Type B pancreatic cell (in vitro differentiated cells): ENCODE measurements around the gene NEIL1. TPM values are rescaled to one million over a fixed set of nuclear protein-coding genes. Genes with fewer than 3 reads are reported as not detected.

ENCODE experiments used
- DNase-seq: peaks from one replicate; pipeline ENCODE4 v3.0.0; 2021; ENCODE audit warnings: mixed read lengths; ENCODE audit not compliant: unreplicated experiment; ENCODE audit errors: extremely low spot score
- H3K27ac Mint-ChIP-seq: 2 replicates; pipeline ENCODE4 v1.8.0; 2021; ENCODE audit warnings: mild to moderate bottlenecking, mixed read lengths
- H3K27me3 Mint-ChIP-seq: 2 replicates; pipeline ENCODE4 v1.8.0; 2021; ENCODE audit warnings: mixed read lengths
- H3K36me3 Mint-ChIP-seq: 2 replicates; pipeline ENCODE4 v1.8.0; 2021; ENCODE audit warnings: mixed read lengths
- H3K4me1 Mint-ChIP-seq: one replicate; pipeline ENCODE4 v1.8.0; 2021; ENCODE audit warnings: mixed read lengths; ENCODE audit not compliant: unreplicated experiment
- H3K4me3 Mint-ChIP-seq: 2 replicates; pipeline ENCODE4 v1.8.0; 2021; ENCODE audit warnings: mild to moderate bottlenecking, mixed read lengths
- H3K9me3 Mint-ChIP-seq: 2 replicates; pipeline ENCODE4 v1.8.0; 2021; ENCODE audit warnings: mixed read lengths
- total RNA-seq: library from RNA; stranded (reverse); gene quantifications from 2 replicates; pipeline ENCODE4 v1.2.1, GENCODE V29; 2021; ENCODE audit warnings: low replicate concordance
- TF ChIP-seq, protein P1 (sequence below): fragments of 200-600 bp; sonication (generic); conservative IDR thresholded peaks from 2 replicates; pipeline ENCODE4 v1.5.0; 2021; ENCODE audit warnings: antibody characterized with exemption, mild to moderate bottlenecking

The NEIL1 gene
- total RNA-seq, 1 donor from 2014 or later = 40.4 TPM

DNA sequence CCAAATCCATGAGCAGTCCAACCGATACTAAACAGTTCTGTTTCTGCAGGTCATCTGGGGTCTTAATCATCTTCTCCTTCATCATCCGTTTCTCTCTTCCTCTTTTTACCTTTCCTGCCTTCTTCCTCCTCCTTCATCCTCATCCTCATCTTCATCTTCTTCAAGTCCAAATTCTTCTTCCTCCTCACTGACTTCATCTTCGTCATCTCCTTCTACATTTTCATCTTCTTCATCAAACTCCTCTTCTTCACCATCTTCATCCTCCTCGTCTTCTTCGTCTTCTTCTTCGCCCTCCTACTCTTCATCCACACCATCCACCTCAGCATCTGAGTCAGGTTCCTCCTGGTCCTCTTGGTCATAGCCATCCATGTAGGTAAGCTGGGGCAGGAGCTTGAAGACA lies 25.1 kb upstream of the NEIL1 start:
- no peaks in the 10 kb centered on the region for H3K36me3 Mint-ChIP-seq
- H3K27ac Mint-ChIP-seq = no peak overlapping the region
- no peaks in the 10 kb centered on the region for H3K9me3 Mint-ChIP-seq
- H3K27me3 Mint-ChIP-seq = peaks cover 18% of the 10 kb centered on the region
- no peak for DNase-seq
- no peaks in the 10 kb centered on the region for H3K4me1 Mint-ChIP-seq
- H3K4me3 Mint-ChIP-seq = no peak overlapping the region
- TF ChIP-seq, protein P1, sequence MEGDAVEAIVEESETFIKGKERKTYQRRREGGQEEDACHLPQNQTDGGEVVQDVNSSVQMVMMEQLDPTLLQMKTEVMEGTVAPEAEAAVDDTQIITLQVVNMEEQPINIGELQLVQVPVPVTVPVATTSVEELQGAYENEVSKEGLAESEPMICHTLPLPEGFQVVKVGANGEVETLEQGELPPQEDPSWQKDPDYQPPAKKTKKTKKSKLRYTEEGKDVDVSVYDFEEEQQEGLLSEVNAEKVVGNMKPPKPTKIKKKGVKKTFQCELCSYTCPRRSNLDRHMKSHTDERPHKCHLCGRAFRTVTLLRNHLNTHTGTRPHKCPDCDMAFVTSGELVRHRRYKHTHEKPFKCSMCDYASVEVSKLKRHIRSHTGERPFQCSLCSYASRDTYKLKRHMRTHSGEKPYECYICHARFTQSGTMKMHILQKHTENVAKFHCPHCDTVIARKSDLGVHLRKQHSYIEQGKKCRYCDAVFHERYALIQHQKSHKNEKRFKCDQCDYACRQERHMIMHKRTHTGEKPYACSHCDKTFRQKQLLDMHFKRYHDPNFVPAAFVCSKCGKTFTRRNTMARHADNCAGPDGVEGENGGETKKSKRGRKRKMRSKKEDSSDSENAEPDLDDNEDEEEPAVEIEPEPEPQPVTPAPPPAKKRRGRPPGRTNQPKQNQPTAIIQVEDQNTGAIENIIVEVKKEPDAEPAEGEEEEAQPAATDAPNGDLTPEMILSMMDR = no peak

DNA sequence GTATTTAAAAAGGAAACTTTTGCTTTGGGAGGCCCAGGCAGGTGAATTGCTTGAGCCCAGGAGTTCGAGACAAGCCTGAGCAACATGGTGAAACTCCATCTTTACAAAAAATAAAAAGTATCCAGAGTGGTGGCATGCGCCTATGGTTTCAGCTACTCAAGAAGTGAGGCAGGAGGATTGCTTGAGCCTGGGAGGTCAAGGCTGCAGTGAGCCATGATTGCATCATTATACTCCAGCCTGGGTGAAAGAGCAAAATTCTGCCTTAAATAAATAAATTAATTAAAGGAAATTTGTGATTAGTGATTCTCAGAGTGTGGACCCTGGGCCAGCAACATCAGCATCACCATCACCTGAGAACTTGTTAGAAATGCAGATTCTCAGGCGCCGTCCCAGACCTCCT lies 20.9 kb upstream of the NEIL1 start:
- H3K27ac Mint-ChIP-seq = no peak overlapping the region
- no peak for DNase-seq
- H3K4me1 Mint-ChIP-seq = no peaks in the 10 kb centered on the region

DNA sequence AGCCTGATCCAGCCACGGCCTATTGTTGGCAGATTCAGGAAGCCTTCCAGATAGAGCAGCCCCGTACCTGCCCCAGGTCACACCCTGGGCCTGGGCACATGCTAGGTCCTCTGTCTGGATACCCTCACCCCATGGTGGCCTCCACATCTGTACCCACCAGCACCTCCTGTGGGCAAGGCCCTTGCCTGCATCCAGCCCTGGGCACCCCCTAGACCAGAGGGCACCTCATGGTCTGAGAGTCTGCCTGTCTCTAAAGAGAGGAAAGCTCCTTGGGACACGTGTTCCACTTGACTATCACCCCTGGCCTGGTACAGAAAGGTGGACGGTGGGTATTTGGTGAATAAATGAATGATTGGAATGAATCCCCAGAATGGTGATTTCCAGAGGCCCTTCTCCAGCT lies 19.8 kb upstream of the NEIL1 start:
- TF ChIP-seq, protein P1 = no peak
- H3K36me3 Mint-ChIP-seq = no peaks in the 10 kb centered on the region
- no peaks in the 10 kb centered on the region for H3K4me1 Mint-ChIP-seq
- no peak overlapping the region for H3K27ac Mint-ChIP-seq
- DNase-seq = no peak
- H3K27me3 Mint-ChIP-seq = peaks cover 10% of the 10 kb centered on the region
- H3K9me3 Mint-ChIP-seq = no peaks in the 10 kb centered on the region
- H3K4me3 Mint-ChIP-seq = no peak overlapping the region

More for the DNA sequence above, 20.9 kb upstream of the NEIL1 start:
- no peaks in the 10 kb centered on the region for H3K9me3 Mint-ChIP-seq
- no peak overlapping the region for H3K4me3 Mint-ChIP-seq
- peaks cover 12% of the 10 kb centered on the region for H3K27me3 Mint-ChIP-seq
- TF ChIP-seq, protein P1 = no peak
- H3K36me3 Mint-ChIP-seq = no peaks in the 10 kb centered on the region

DNA sequence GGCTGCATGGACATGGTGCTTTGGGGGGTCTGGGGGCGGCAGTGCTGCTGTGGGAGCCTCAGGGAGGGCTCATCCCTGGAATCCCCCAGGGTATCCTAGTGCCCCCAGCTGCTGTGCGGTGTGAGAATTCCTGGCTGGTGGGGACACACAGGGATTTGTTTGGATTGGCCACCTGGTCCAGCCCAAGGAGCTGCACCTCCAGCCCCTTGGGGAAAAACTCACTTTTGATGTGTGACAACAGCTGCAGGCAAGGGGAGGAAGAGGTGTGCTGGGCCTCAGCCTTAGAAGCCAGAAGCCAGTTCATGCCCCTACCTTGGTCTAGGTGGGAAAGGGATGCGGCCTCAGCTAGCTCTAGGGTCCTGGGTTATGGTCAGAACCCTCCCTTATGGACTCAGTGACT lies 19.3 kb upstream of the NEIL1 start:
- H3K36me3 Mint-ChIP-seq = no peaks in the 10 kb centered on the region
- H3K4me1 Mint-ChIP-seq = no peaks in the 10 kb centered on the region
- H3K9me3 Mint-ChIP-seq = no peaks in the 10 kb centered on the region
- no peak for DNase-seq
- H3K27me3 Mint-ChIP-seq = peaks cover 8% of the 10 kb centered on the region
- H3K27ac Mint-ChIP-seq = no peak overlapping the region
- TF ChIP-seq, protein P1 = no peak
- no peak overlapping the region for H3K4me3 Mint-ChIP-seq

DNA sequence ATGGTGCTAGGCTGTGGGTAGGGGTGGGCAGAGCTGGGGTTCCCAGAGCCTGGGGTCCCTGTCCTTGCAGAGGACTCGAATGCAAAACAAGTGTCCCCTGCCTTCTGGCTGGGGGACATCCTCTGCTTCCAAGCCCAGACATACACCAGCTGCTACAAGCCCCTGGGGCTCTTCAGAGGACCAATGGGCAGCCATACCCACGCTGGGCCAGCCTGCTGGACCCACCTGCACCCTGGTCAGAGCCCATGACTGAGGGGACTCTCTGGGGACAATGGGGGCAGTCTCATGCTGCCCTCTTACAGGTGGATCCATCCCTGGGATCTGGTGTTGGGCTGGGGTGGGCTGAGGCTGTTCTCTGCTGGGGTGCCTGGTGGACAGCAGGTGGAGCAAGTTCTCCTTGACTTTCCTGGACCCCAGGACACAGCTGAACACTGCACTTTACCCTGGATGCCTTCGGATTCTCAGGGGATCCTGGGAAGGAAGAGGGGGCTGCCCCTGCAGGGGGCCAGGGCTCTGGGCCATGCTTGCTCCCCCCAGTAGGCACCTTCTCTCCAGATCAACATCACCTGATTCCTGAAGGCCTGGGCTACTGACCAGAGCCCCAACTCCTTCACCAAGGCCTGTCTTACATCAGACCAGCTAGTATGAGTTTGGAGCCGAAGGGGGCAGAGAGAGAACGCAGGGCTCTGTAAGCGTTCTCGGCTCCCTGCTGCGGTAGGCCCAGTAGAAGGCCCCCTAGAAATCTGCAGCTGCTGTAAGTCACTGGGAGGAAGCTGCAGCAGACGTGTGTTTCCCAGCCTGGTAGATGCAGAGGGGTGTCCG lies 18.1 kb upstream of the NEIL1 start:
- no peaks in the 10 kb centered on the region for H3K36me3 Mint-ChIP-seq
- no peak overlapping the region for H3K27ac Mint-ChIP-seq
- peaks cover 3% of the 10 kb centered on the region for H3K27me3 Mint-ChIP-seq
- TF ChIP-seq, protein P1 = no peak
- H3K4me3 Mint-ChIP-seq = no peak overlapping the region
- H3K4me1 Mint-ChIP-seq = no peaks in the 10 kb centered on the region
- no peak for DNase-seq
- no peaks in the 10 kb centered on the region for H3K9me3 Mint-ChIP-seq
